Uterus (tissue), 4 donors: ENCODE measurements around the gene PRRC2B. TPM values are rescaled to one million over a fixed set of nuclear protein-coding genes. Genes with fewer than 3 reads are reported as not detected.
"Not testable (repeated sequence)": the region's sequence is repeated elsewhere in the genome, so short reads cannot be mapped to it uniquely, and the experiment has no call there.

Source experiments
- DNase-seq, 2 donors: peaks; one replicate each; pipeline ENCODE4 v3.0.0-alpha.2; 2019 to 2020
- H3K27ac ChIP-seq, 2 donors: fragments of 200-600 bp; sonication (generic); 1 replicate in 1 of 2; 2 replicates in 1 of 2; pipeline ENCODE4 v1.5.1; 2016 to 2018
- H3K27me3 ChIP-seq, 2 donors: fragments of 200-600 bp; sonication (generic); one replicate each; pipeline ENCODE4 v1.5.1; 2018 to 2019; ENCODE audit warnings: control low read depth in 1 of 2
- H3K36me3 ChIP-seq, 2 donors: fragments of 200-600 bp; sonication (generic); one replicate each; pipeline ENCODE4 v1.5.1; 2019; ENCODE audit warnings: control low read depth in 1 of 2
- H3K4me1 ChIP-seq, 2 donors: fragments of 200-600 bp; sonication (generic); one replicate each; pipeline ENCODE4 v1.5.1; 2018 to 2019; ENCODE audit warnings: control low read depth in 1 of 2
- H3K4me3 ChIP-seq, 2 donors: fragments of 200-600 bp; sonication (generic); 1 replicate in 1 of 2; 2 replicates in 1 of 2; pipeline ENCODE4 v1.5.1; 2018 to 2019; ENCODE audit warnings: mild to moderate bottlenecking in 1 of 2
- H3K9me3 ChIP-seq, 2 donors: fragments of 200-600 bp; sonication (generic); one replicate each; pipeline ENCODE4 v1.5.1; 2019; ENCODE audit warnings: control low read depth in 1 of 2
- POLR2A ChIP-seq, 2 donors: fragments of 450-650 bp; IDR thresholded peaks; one replicate each; pipeline ENCODE4 v1.6.1; 2016; ENCODE audit warnings: antibody characterized with exemption in 2 of 2, mild to moderate bottlenecking in 1 of 2, moderate library complexity in 1 of 2
- intact Hi-C: fragments of 100-400 bp; cut with DNase I; formaldehyde crosslinking; loops from one replicate; pipeline ENCODE4 v1.15.1; 2023; ENCODE audit warnings: low total_unique reads
- total RNA-seq, 4 donors: library from RNA; depleted of rRNA in 3 of 4; stranded (reverse); fragments of >200 nt in 3 of 4; gene quantifications; one replicate each; pipeline versions ENCODE4 v1.1.0 to v1.2.4, GENCODE V29; 2014 to 2023
- TF ChIP-seq, protein P1 (sequence below), 4 experiments: fragments of 200-600 bp in 2 of 4; fragments of 450-650 bp in 2 of 4; sonication (generic) in 2 of 4; IDR thresholded peaks; one replicate each; pipeline ENCODE4 v1.5.1; 2016 to 2019; ENCODE audit warnings: antibody characterized with exemption in 4 of 4, mild to moderate bottlenecking in 2 of 4, moderate library complexity in 1 of 4
- donor health status: DM: yes; HTN: yes; CAD: no.

Gene PRRC2B
- total RNA-seq, 4 donors from 2014 or later: 81.5 to 297 (median 133) TPM

DNA sequence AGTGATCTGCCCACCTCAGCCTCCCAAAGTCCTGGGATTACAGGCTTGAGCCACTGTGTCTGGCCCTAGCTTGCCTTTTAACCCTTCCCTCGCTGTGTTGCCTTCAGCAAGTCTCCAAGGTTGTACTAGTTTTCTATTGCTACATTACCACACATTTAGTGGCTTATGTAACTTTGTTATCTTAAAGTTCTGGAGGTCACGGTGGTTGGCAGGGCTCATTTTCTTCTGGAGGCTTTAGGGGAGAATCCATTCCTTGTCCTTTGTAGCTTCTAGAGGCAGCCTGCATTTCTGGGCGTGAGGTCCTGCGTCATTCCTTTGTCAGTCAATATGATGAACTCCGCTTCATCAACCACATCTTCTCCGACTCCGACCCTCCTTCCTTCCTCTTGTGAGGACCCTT is 2.9 kb upstream of the PRRC2B start:
- intact Hi-C loops: no loop called here
- H3K4me3 ChIP-seq: no peak overlapping the region

DNA sequence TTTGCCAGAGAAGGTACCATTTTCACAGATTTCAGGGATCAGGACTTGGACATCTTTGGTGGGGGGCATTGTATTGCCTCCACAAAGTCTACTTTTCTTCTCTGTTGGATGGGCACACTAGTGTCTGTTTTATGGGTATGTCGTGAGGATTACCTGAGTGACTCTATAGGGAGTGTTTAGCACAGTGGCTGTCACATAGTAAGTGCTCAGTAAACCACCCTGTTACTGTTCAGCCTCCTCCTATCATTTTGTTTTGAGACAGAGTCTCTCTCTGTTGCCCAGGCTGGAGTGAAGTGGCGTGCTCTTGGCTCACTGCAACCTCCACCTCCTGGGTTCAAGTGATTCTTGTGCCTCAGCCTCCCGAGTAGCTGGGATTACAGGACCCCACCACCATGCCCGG is 2.4 kb upstream of the PRRC2B start:
- Histone ChIP-seq H3K27me3 (no peaks in the 10 kb centered on the region), H3K4me3 (no peak overlapping the region), H3K9me3 (no peaks in the 10 kb centered on the region), H3K36me3 (no peaks in the 10 kb centered on the region), H3K4me1 (no peaks in the 10 kb centered on the region), H3K27ac (no peak overlapping the region)
- DNase-seq: no peak
- intact Hi-C loops: no loop called here
- no peak for TF ChIP-seq POLR2A (IDR thresholded peaks at IDR 0.05)
- TF ChIP-seq, protein P1, sequence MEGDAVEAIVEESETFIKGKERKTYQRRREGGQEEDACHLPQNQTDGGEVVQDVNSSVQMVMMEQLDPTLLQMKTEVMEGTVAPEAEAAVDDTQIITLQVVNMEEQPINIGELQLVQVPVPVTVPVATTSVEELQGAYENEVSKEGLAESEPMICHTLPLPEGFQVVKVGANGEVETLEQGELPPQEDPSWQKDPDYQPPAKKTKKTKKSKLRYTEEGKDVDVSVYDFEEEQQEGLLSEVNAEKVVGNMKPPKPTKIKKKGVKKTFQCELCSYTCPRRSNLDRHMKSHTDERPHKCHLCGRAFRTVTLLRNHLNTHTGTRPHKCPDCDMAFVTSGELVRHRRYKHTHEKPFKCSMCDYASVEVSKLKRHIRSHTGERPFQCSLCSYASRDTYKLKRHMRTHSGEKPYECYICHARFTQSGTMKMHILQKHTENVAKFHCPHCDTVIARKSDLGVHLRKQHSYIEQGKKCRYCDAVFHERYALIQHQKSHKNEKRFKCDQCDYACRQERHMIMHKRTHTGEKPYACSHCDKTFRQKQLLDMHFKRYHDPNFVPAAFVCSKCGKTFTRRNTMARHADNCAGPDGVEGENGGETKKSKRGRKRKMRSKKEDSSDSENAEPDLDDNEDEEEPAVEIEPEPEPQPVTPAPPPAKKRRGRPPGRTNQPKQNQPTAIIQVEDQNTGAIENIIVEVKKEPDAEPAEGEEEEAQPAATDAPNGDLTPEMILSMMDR (IDR thresholded peaks at IDR 0.05): no peak

More for the DNA sequence above, 2.9 kb upstream of the PRRC2B start:
- H3K27ac ChIP-seq: no peak overlapping the region
- no peak for TF ChIP-seq POLR2A (IDR thresholded peaks at IDR 0.05)
- TF ChIP-seq, protein P1 (IDR thresholded peaks at IDR 0.05): no peak
- H3K36me3 ChIP-seq: no peaks in the 10 kb centered on the region
- no peaks in the 10 kb centered on the region for H3K9me3 ChIP-seq
- H3K4me1 ChIP-seq: no peaks in the 10 kb centered on the region
- DNase-seq: no peak
- H3K27me3 ChIP-seq: no peaks in the 10 kb centered on the region

DNA sequence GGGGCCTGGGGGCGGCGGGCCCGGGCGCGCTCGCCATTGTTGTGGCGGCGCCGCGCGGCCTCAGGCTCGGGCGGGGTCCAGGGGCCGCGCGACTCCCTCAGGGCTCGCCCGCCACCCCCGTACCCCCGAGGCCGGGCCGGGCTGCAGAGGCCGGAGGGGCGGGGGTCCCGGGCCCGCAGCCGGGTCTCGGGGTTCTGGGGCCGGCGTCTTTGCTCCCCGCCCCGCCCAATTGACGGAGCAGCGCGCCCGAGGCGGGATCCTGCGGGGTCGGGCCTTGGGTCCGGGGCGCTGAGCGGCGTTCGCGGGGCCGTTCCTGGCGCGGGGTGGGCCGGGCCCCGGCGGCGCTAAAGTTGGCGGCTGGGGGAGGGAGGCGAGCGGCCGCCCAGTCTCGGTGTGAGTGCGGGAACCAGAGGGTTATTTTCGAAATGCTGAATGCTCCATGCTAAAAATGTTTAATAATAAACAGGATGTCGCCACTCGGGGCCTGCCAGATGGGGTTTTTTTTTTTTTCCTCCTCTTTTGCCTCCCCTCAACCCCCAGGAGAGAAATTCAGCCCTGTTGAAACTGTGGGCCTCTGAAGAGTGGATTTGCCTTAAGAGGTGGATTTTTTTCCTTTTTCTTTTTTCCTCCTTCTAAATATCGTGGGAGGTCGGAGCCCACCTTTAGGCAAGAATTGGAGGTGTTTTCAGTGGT is 724 bp downstream of the PRRC2B start:
- H3K9me3 ChIP-seq: no peaks in the 10 kb centered on the region
- H3K36me3 ChIP-seq: no peaks in the 10 kb centered on the region
- no peaks in the 10 kb centered on the region for H3K27me3 ChIP-seq
- TF ChIP-seq, protein P1 (IDR thresholded peaks at IDR 0.05): peak in 2 of 4 experiments; percentile 6 to 7
- peak in 1 of 2 donors; percentile 10 for TF ChIP-seq POLR2A (IDR thresholded peaks at IDR 0.05)
- DNase-seq: peak; percentile 54 to 67
- peak overlapping the region; percentile 97 to 99 for H3K27ac ChIP-seq
- peaks cover 11 to 16% of the 10 kb centered on the region in 2 donors for H3K4me1 ChIP-seq
- H3K4me3 ChIP-seq: peak overlapping the region; percentile 46 to 98
- intact Hi-C loops: no loop called here

DNA sequence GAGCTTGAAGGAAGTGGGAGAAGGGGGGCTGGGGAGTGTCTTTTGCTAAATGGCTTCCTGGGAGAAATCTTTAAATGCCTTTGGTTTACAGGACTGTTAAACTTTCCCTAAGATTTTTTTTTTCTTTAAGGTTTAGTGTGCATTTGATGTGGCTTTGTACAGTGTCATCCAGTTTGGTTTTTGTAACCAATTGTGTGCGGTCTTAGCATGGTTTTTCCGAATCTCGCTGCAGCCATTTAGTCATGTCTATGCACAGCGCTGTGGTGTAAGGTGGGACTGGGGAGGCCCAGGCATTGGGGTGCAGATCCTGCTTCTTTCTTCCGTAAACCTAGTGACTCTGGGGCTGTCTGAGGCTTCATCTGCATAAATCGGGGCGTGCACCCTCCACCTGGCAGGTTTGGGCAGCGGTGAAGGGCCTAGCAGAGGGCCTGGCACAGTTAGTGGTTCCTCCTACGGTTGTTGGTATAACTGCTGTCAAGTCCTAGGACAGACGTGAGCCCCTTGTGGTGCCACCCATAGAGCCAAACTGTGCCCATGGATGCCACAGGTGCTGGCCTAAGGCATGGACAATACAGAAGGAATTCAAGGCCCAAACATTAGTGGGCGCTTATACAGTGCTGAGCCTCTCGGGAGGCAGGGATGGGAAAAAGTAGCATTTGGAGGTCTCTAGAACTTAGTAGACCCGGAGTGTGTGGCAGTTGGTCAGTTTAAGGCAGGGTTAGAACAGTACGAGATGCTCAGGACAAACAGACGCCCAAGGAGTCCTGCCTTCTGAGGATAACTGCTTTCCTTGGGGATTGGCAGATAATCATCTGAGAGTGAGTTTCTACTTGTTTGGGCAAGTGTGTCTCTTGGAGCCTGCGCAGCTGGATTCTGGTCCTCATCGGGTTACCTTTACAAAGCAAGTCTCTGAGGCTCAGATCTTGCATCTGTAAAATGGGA is 1.5 kb downstream of the PRRC2B start:
- H3K27me3 ChIP-seq: no peaks in the 10 kb centered on the region
- no peak for DNase-seq
- peaks cover 11 to 19% of the 10 kb centered on the region in 2 donors for H3K4me1 ChIP-seq
- H3K27ac ChIP-seq: peak overlapping the region; percentile 97 to 99
- H3K36me3 ChIP-seq: no peaks in the 10 kb centered on the region
- H3K4me3 ChIP-seq: peak overlapping the region; percentile 46 to 98
- intact Hi-C loops: no loop called here
- no peaks in the 10 kb centered on the region for H3K9me3 ChIP-seq
- no peak for TF ChIP-seq POLR2A (IDR thresholded peaks at IDR 0.05)
- TF ChIP-seq, protein P1 (IDR thresholded peaks at IDR 0.05): no peak

DNA sequence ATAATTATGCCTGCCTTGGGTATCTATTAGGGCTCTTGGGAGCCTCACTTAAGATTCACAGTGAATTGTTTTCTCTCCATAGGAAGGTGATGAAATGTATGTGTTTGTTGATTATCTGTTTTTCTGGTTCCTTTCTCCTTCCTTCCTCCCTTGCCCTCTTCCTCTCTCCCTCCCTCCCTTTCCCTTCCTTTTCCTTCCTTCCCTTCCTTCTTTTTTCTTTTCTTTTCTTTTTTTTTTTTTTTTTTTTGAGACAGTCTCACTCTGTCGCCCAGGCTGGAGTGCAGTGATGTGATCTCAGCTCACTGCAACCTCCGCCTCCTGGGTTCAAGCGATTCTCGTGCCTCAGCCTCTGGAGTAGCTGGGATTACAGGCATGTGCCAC is 2.2 kb downstream of the PRRC2B start:
- DNase-seq, H3K27me3 ChIP-seq, H3K36me3 ChIP-seq, H3K9me3 ChIP-seq, intact Hi-C loops: not testable (repeated sequence)
- H3K4me1 ChIP-seq: peaks cover 11 to 19% of the 10 kb centered on the region in 2 donors
- H3K27ac ChIP-seq: peak overlapping the region; percentile 97 to 99
- peak overlapping the region; percentile 46 to 98 for H3K4me3 ChIP-seq
